Skeletal muscle satellite cell (primary cell): ENCODE data around the gene SCAPER.
"Not testable (repeated sequence)": the region's sequence is repeated elsewhere in the genome, so short reads cannot be mapped to it uniquely, and the experiment has no call there.

Experiments
- H3K27me3 ChIP-seq: 2 replicates; pipeline ENCODE4 v1.7.0; 2013; ENCODE audit warnings: low read length; ENCODE audit not compliant: control insufficient read depth, insufficient read depth
- H3K36me3 ChIP-seq: 2 replicates; pipeline ENCODE4 v1.7.0; 2013; ENCODE audit warnings: mild to moderate bottlenecking, control low read depth, low read length; ENCODE audit not compliant: insufficient read depth
- H3K4me1 ChIP-seq: 2 replicates; pipeline ENCODE4 v1.7.0; 2013; ENCODE audit warnings: low read length; ENCODE audit not compliant: control insufficient read depth, insufficient read depth
- H3K4me2 ChIP-seq: 2 replicates; pipeline ENCODE4 v1.7.0; 2013; ENCODE audit warnings: mild to moderate bottlenecking, low read length
- H3K4me3 ChIP-seq: 2 replicates; pipeline ENCODE4 v1.7.0; 2013; ENCODE audit warnings: low read length
- H3K9ac ChIP-seq: 2 replicates; pipeline ENCODE4 v1.7.0; 2013; ENCODE audit warnings: mild to moderate bottlenecking, low read depth, low read length, moderate library complexity
- H3K9me3 ChIP-seq: replicated peaks from 2 replicates; pipeline ENCODE4 v1.7.0; 2013; ENCODE audit warnings: mild to moderate bottlenecking, control low read depth, low read length

The SCAPER gene

GRCh38 chr15:76464247-76464646 is 440.9 kb downstream of the SCAPER start:
- Histone ChIP-seq H3K4me1 (no peaks in the 10 kb centered on the region), H3K9ac (no peak overlapping the region), H3K36me3 (no peaks in the 10 kb centered on the region), H3K4me3 (no peak overlapping the region), H3K4me2 (no peak overlapping the region), H3K27me3 (no peaks in the 10 kb centered on the region), H3K9me3 (no peaks in the 10 kb centered on the region)

DNA sequence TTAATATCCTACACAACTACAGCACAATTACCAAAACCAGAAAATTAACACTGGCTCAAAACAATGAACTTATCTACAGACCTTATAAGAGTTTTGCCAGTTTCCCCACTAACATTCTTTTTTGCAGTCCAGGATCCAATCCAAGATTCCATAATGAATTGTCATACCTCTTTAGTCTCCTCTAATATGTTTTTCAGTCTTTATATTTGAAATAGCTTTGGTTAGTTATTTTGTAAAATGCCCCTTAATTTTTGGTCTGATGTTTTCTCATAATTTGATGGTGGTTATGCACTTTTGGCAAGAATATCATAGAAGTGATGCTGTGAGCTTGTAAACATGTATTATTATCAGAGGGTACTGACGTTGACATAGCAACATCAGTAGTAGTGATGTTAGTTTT is 444.3 kb downstream of the SCAPER start:
- no peak overlapping the region for H3K4me3 ChIP-seq
- no peaks in the 10 kb centered on the region for H3K27me3 ChIP-seq
- H3K9me3 ChIP-seq: no peaks in the 10 kb centered on the region
- H3K4me1 ChIP-seq: no peaks in the 10 kb centered on the region
- no peak overlapping the region for H3K4me2 ChIP-seq
- no peaks in the 10 kb centered on the region for H3K36me3 ChIP-seq
- no peak overlapping the region for H3K9ac ChIP-seq

DNA sequence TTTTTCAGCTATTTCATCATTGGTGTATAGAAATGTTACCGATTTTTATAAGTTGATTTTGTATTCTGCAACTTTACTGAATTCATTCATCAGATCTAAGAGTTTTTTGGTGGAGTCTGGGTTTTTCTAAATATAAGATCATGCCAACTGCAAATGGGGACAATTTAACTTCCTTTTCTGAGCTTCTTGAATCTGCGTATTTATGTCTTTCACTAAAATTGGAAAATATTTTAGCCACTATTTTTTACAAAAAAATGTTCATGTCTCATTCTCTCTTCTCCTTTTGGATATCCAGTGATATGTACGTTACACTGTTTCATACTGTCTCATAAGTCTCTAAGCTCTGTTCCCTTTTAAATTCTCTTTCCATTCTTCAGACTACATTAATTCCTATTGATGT is 444.8 kb downstream of the SCAPER start:
- no peaks in the 10 kb centered on the region for H3K4me1 ChIP-seq
- no peak overlapping the region for H3K4me2 ChIP-seq

GRCh38 chr15:76451540-76451939 is 453.6 kb downstream of the SCAPER start:
- Histone ChIP-seq H3K36me3 (no peaks in the 10 kb centered on the region), H3K4me1 (no peaks in the 10 kb centered on the region), H3K27me3 (no peaks in the 10 kb centered on the region), H3K4me3 (no peak overlapping the region), H3K9ac (no peak overlapping the region), H3K9me3 (no peaks in the 10 kb centered on the region), H3K4me2 (no peak overlapping the region)

More for the DNA sequence above, 444.8 kb downstream of the SCAPER start:
- no peak overlapping the region for H3K4me3 ChIP-seq
- H3K9ac ChIP-seq: no peak overlapping the region
- no peaks in the 10 kb centered on the region for H3K36me3 ChIP-seq
- H3K9me3 ChIP-seq: no peaks in the 10 kb centered on the region
- H3K27me3 ChIP-seq: no peaks in the 10 kb centered on the region

GRCh38 chr15:76449455-76449854 is 455.7 kb downstream of the SCAPER start:
- Histone ChIP-seq H3K4me1 (no peaks in the 10 kb centered on the region), H3K9ac (no peak overlapping the region), H3K27me3 (no peaks in the 10 kb centered on the region), H3K4me3 (no peak overlapping the region), H3K4me2 (no peak overlapping the region), H3K36me3 (no peaks in the 10 kb centered on the region), H3K9me3 (no peaks in the 10 kb centered on the region)

DNA sequence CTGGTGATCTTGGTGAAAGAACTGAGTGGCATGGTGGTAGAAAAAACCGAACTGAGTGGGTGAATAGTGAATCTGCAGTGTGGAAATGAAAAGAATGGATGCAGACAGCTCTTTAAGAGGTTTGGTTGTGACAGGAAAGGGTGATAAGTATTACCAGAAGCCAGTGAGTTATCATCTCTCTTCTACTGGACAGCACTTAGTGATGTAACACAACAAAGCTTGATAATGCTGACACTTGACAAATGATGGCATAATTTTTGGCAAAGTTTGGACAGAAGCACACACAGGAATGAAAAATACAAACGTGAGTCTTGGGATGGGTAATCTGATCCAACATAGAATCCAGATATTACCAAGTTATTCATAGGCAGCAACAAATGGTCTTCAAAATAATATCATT is 456.4 kb downstream of the SCAPER start:
- Histone ChIP-seq H3K36me3 (no peaks in the 10 kb centered on the region), H3K4me1 (no peaks in the 10 kb centered on the region), H3K9ac (no peak overlapping the region), H3K9me3 (no peaks in the 10 kb centered on the region), H3K4me3 (no peak overlapping the region), H3K27me3 (no peaks in the 10 kb centered on the region), H3K4me2 (no peak overlapping the region)

GRCh38 chr15:76447728-76448441 is 457.3 kb downstream of the SCAPER start:
- Histone ChIP-seq H3K4me2 (no peak overlapping the region), H3K4me1 (no peaks in the 10 kb centered on the region), H3K4me3 (no peak overlapping the region), H3K36me3 (no peaks in the 10 kb centered on the region), H3K9ac (no peak overlapping the region), H3K27me3 (no peaks in the 10 kb centered on the region), H3K9me3 (no peaks in the 10 kb centered on the region)

- Histone ChIP-seq H3K4me2 (no peak overlapping the region), H3K9me3 (no peaks in the 10 kb centered on the region), H3K4me1 (no peaks in the 10 kb centered on the region), H3K27me3 (no peaks in the 10 kb centered on the region), H3K4me3 (no peak overlapping the region), H3K36me3 (no peaks in the 10 kb centered on the region), H3K9ac (no peak overlapping the region)
These were observed 464.7 kb downstream of the SCAPER start for GRCh38 chr15:76440441-76440840.

DNA sequence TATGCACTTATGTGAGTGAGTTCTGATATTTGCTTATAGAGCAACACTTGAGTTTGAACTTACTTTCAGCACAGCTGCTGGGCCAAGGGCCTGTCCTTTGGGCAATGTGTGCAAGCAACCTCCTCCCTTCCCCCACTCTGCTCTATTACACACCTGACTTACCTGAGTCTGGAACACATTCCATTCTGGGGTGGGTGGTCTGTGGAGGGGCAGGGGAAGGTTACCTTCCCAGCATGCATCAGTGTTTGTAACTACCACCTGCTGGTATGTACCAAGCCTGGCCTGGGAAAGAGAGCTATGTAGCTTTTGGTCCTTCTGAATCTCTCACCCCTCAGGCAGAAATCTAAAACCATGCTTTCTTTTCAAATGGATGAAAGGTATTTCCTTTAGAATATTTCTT is 465.6 kb downstream of the SCAPER start:
- no peak overlapping the region for H3K4me2 ChIP-seq
- H3K36me3 ChIP-seq: no peaks in the 10 kb centered on the region
- no peaks in the 10 kb centered on the region for H3K4me1 ChIP-seq
- no peak overlapping the region for H3K9ac ChIP-seq
- no peaks in the 10 kb centered on the region for H3K9me3 ChIP-seq
- H3K4me3 ChIP-seq: no peak overlapping the region
- H3K27me3 ChIP-seq: no peaks in the 10 kb centered on the region

GRCh38 chr15:76433798-76434400 is 471.2 kb downstream of the SCAPER start:
- Histone ChIP-seq H3K4me2 (no peak overlapping the region), H3K4me1 (no peaks in the 10 kb centered on the region), H3K9me3 (no peaks in the 10 kb centered on the region), H3K9ac (no peak overlapping the region), H3K4me3 (no peak overlapping the region), H3K36me3 (no peaks in the 10 kb centered on the region), H3K27me3 (no peaks in the 10 kb centered on the region)

DNA sequence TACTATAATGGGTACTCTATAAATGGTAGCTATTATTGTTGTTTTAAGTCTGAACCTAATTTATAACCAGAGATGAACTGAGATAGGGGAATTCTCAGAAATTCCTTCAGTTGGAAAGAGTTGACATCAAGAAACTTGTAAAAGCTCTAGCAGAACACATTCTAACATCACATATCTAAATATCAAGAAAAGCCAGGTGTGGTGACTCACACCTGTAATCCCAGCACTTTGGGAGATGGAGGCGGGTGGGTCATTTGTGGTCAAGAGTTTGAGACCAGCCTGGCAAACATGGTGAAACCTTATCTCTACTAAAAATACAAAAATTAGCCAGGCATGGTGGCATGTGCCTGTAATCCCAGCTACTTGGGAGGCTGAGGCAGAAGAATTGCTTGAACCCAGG is 472.1 kb downstream of the SCAPER start:
- not testable (repeated sequence) for H3K4me1 ChIP-seq, H3K27me3 ChIP-seq, H3K4me2 ChIP-seq, H3K9ac ChIP-seq, H3K9me3 ChIP-seq, H3K36me3 ChIP-seq, H3K4me3 ChIP-seq

DNA sequence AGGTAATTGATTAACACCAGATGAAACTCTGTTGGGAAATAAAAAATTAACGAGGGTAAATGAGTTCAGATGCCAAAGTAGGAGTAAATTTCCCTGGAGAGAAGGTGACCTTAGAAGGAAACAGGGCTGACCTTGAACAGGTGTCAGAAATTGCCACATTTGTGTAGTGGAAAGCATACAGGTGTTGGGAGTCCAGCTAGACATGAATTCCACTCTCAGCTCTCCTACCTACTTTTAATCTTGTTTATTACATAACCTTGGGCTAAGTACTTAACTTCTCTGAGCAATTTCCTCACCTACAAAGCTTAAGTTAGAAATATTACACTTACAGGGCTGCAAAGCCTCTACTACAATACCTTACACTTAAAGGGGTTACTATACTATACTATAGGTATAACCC is 472.5 kb downstream of the SCAPER start:
- Histone ChIP-seq H3K27me3 (no peaks in the 10 kb centered on the region), H3K9me3 (no peaks in the 10 kb centered on the region), H3K36me3 (no peaks in the 10 kb centered on the region), H3K4me1 (no peaks in the 10 kb centered on the region), H3K9ac (no peak overlapping the region), H3K4me2 (no peak overlapping the region), H3K4me3 (no peak overlapping the region)
